ENCODE data around the gene LENEP.

Gene LENEP

GRCh38 chr1:155035936-155036335 lies 42.5 kb downstream of the LENEP start:
- H3K4me3 ChIP-seq (ENCODE audit: low read depth, low read length): no peak overlapping the region
- no peak for TF ChIP-seq CTCF (IDR thresholded peaks at IDR 0.05; ENCODE audit: borderline replicate concordance, insufficient read depth, low read depth, low read length)

- TF ChIP-seq CTCF (IDR thresholded peaks at IDR 0.05; ENCODE audit: borderline replicate concordance, insufficient read depth, low read depth, low read length): no peak
- H3K4me3 ChIP-seq (ENCODE audit: low read depth, low read length): no peak overlapping the region
Measured at GRCh38 chr1:155037043-155037442, 43.7 kb downstream of the LENEP start.

GRCh38 chr1:155037851-155038441 lies 44.6 kb downstream of the LENEP start:
- H3K4me3 ChIP-seq (ENCODE audit: low read depth, low read length): no peak overlapping the region
- TF ChIP-seq CTCF (IDR thresholded peaks at IDR 0.05; ENCODE audit: borderline replicate concordance, insufficient read depth, low read depth, low read length): no peak

GRCh38 chr1:155038602-155039307 lies 45.4 kb downstream of the LENEP start:
- TF ChIP-seq CTCF (IDR thresholded peaks at IDR 0.05; ENCODE audit: borderline replicate concordance, insufficient read depth, low read depth, low read length): no peak
- H3K4me3 ChIP-seq (ENCODE audit: low read depth, low read length): no peak overlapping the region

- TF ChIP-seq CTCF (IDR thresholded peaks at IDR 0.05; ENCODE audit: borderline replicate concordance, insufficient read depth, low read depth, low read length): no peak
- no peak overlapping the region for H3K4me3 ChIP-seq (ENCODE audit: low read depth, low read length)
Measured at GRCh38 chr1:155039308-155039669, 45.9 kb downstream of the LENEP start.

GRCh38 chr1:155040358-155041093 lies 47.1 kb downstream of the LENEP start:
- H3K4me3 ChIP-seq (ENCODE audit: low read depth, low read length): no peak overlapping the region
- no peak for TF ChIP-seq CTCF (IDR thresholded peaks at IDR 0.05; ENCODE audit: borderline replicate concordance, insufficient read depth, low read depth, low read length)

Data from GM12875 (cell line).